Measurements from ENCODE around the gene FLAD1.

FLAD1 gene

DNA sequence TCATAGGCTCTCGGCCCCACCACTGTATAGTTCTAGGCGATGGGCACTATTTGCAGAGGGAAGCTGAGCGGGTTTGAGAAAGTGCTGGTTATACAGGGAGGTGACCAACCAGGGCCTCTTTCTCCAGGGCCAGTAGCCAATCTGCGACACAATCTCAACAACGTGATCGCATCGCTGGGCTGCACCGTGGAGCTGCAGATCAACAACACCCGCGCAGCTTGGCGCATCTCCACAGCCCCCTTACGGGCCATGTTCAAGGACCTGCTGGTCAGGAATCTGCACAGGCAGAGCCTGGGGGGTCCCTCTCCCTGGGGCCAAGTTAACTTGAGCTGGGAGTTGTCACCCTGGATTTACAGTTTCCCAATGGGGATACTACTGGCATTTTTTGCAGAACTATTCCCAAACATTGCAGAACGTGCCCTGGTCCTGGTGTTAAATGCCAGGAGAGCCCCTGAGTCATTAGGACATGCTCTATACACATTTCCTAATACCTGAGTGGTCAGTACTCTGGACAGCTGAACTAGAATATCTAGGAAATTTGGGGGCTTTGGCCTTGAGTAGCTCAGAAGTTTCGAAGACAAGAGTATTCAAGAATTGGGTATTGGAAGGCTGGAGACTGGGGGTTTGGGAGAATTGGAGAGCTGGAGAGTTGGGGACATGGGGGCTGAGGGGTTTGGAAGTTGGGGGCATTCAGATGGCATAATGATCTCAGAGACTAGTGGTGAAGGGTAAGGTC lies 57.4 kb downstream of the FLAD1 start:
- no peak for DNase-seq (ENCODE audit: low read depth)

Measured in activated T-cell treated with anti-CD3 and anti-CD28 coated beads for 48 hours (primary cell).